Measurements from ENCODE around the gene MMP25. TPM values are rescaled to one million over a fixed set of nuclear protein-coding genes. Genes with fewer than 3 reads are reported as not detected.

The MMP25 gene
- total and polyA plus RNA-seq, 9 of the 15 experiments (the other 6 are each of a cell fraction or from before 2014, with no cell fraction given): 0.03 to 0.04 TPM; not detected in 7

DNA sequence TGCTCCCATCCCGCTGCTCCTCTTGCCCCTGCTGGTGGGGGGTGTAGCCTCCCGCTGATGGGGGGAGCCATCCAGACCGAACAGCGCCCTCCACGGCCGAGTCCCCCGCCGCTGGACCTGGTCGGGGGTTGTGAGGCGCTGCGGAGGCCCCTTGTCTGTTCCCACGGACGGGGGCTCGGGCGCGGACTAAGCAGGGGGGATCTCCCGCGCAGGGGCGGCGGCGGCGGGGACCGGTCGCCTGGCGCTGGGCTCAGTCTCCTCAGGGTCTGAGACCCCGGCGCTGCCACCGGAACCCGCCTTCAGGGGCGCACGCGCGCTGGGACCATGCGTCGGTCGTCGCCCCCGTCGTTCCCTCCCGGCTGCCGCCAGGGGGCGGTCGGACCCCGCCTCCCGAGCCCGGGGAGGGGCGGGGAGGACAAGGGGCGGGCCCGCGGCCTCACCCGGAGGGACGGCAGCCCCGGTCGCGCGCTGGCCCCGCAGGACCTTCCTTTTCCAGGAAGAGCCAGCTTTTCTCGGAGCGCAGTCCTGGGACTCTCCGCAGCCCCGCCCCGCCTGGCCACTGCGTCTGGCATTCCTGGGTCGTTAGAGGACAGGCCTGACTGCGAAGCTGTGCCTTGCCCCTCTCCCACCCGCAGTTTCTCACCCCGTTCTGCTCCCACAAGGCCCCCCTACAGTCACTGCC, 12.8 kb downstream of the MMP25 start (continued):
- TF ChIP-seq ZNF436 (CRISPR knock-in tag; IDR thresholded peaks at IDR 0.05) (no peak), CAMTA2 (CRISPR knock-in tag; conservative IDR thresholded peaks at IDR 0.05) (no peak), BRF1 (IDR thresholded peaks at IDR 0.05; ENCODE audit: borderline replicate concordance, extremely low read depth, insufficient read length) (no peak), CBX5 (IDR thresholded peaks at IDR 0.05; ENCODE audit: borderline replicate concordance, low read depth) (no peak), TCFL5 (CRISPR knock-in tag; conservative IDR thresholded peaks at IDR 0.05) (no peak), ZNF134 (CRISPR knock-in tag; conservative IDR thresholded peaks at IDR 0.05) (no peak), ZNF586 (CRISPR knock-in tag; conservative IDR thresholded peaks at IDR 0.05) (no peak), ZNF324 (CRISPR knock-in tag; IDR thresholded peaks at IDR 0.05) (no peak), TCF7L2 (IDR thresholded peaks at IDR 0.05; ENCODE audit: low read depth, low read length) (no peak), CBX8 (IDR thresholded peaks at IDR 0.05; ENCODE audit: borderline replicate concordance, extremely low read depth, low read depth, low read length, poor library complexity, severe bottlenecking) (no peak), ZBTB7A (IDR thresholded peaks at IDR 0.05; ENCODE audit: borderline replicate concordance, control insufficient read depth, low read depth, low read length) (peak; percentile 95), RCOR1 (IDR thresholded peaks at IDR 0.05; ENCODE audit: borderline replicate concordance in 1 of 2, low read depth in 2 of 2, low read length in 2 of 2) (0 out of 4 replicates have a peak, but pooled peaks of 1 of the 2 experiments have one; percentile 2), L3MBTL2 (IDR thresholded peaks at IDR 0.05) (peak; percentile 76), STAT5B (CRISPR knock-in tag; IDR thresholded peaks at IDR 0.05) (no peak), THRAP3 (IDR thresholded peaks at IDR 0.05; ENCODE audit: borderline replicate concordance) (no peak), SP1 (CRISPR knock-in tag; IDR thresholded peaks at IDR 0.05) (peak; percentile 84), ZC3H11A (IDR thresholded peaks at IDR 0.05; ENCODE audit: low read depth, low read length) (no peak), MCM7 (IDR thresholded peaks at IDR 0.05) (no peak)
- TF ChIP-seq, protein P1, sequence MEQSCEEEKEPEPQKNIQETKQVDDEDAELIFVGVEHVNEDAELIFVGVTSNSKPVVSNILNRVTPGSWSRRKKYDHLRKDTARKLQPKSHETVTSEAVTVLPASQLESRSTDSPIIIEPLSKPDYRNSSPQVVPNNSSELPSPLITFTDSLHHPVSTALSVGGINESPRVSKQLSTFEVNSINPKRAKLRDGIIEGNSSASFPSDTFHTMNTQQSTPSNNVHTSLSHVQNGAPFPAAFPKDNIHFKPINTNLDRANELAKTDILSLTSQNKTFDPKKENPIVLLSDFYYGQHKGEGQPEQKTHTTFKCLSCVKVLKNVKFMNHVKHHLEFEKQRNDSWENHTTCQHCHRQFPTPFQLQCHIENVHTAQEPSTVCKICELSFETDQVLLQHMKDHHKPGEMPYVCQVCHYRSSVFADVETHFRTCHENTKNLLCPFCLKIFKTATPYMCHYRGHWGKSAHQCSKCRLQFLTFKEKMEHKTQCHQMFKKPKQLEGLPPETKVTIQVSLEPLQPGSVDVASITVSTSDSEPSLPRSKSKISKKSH (CRISPR knock-in tag; IDR thresholded peaks at IDR 0.05): no peak
- TF ChIP-seq, protein P2, sequence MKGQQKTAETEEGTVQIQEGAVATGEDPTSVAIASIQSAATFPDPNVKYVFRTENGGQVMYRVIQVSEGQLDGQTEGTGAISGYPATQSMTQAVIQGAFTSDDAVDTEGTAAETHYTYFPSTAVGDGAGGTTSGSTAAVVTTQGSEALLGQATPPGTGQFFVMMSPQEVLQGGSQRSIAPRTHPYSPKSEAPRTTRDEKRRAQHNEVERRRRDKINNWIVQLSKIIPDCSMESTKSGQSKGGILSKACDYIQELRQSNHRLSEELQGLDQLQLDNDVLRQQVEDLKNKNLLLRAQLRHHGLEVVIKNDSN (CRISPR knock-in tag; IDR thresholded peaks at IDR 0.05): no peak
- TF ChIP-seq, protein P3, sequence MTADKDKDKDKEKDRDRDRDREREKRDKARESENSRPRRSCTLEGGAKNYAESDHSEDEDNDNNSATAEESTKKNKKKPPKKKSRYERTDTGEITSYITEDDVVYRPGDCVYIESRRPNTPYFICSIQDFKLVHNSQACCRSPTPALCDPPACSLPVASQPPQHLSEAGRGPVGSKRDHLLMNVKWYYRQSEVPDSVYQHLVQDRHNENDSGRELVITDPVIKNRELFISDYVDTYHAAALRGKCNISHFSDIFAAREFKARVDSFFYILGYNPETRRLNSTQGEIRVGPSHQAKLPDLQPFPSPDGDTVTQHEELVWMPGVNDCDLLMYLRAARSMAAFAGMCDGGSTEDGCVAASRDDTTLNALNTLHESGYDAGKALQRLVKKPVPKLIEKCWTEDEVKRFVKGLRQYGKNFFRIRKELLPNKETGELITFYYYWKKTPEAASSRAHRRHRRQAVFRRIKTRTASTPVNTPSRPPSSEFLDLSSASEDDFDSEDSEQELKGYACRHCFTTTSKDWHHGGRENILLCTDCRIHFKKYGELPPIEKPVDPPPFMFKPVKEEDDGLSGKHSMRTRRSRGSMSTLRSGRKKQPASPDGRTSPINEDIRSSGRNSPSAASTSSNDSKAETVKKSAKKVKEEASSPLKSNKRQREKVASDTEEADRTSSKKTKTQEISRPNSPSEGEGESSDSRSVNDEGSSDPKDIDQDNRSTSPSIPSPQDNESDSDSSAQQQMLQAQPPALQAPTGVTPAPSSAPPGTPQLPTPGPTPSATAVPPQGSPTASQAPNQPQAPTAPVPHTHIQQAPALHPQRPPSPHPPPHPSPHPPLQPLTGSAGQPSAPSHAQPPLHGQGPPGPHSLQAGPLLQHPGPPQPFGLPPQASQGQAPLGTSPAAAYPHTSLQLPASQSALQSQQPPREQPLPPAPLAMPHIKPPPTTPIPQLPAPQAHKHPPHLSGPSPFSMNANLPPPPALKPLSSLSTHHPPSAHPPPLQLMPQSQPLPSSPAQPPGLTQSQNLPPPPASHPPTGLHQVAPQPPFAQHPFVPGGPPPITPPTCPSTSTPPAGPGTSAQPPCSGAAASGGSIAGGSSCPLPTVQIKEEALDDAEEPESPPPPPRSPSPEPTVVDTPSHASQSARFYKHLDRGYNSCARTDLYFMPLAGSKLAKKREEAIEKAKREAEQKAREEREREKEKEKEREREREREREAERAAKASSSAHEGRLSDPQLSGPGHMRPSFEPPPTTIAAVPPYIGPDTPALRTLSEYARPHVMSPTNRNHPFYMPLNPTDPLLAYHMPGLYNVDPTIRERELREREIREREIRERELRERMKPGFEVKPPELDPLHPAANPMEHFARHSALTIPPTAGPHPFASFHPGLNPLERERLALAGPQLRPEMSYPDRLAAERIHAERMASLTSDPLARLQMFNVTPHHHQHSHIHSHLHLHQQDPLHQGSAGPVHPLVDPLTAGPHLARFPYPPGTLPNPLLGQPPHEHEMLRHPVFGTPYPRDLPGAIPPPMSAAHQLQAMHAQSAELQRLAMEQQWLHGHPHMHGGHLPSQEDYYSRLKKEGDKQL (CRISPR knock-in tag; IDR thresholded peaks at IDR 0.05; ENCODE audit: borderline replicate concordance): no peak

Data from K562 (cell line).